ENCODE measurements around the gene VCAN. TPM values are rescaled to one million over a fixed set of nuclear protein-coding genes. Genes with fewer than 3 reads are reported as not detected.

Gene VCAN
- total and polyA plus RNA-seq, 11 donors: 4.8 to 121 (median 26.4) TPM

DNA sequence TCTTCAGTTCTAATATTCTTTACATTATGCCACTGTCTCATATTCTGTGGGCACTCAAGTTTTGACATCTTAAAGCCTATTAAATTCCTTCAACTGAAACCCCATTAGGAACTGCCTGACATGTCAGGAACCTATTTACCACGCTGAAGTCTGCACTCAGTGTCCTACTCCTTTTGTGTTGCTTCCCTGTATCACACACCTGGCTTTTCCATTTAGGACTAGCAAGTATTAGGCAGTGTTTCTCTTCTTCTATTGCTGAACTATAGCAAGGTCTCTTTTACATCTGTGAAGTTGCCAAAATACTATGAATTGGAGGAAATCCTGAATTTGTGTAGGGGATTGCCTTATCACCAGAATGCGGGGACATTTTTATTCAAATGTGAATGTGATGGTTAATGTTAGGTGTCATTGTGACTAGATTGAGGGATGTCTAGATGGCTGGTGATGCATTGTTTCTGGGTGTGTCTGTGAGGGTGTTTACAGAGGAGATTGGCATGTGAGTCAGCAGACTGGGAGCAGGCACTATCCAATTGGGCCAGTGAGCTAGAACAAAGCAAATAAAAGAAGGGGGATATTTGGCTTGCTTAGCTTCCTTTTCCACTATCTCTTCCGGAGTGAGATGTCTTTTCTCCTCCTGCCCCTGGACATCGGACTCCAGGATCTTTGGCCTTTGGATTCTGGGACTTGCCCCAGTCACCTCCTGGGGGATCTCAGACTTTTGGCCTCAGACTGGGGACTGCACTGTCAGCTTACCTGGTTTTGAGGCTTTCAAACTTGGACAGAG lies 21.2 kb upstream of the VCAN start:
- no peaks in the 10 kb centered on the region for H3K27me3 ChIP-seq
- no peak overlapping the region for H3K4me3 ChIP-seq
- H3K4me1 ChIP-seq: peaks cover 0 to 5% (median 0%) of the 10 kb centered on the region in 12 donors
- intact Hi-C loops (cut with DNase I): no loop called here
- DNase-seq: no peak
- no peaks in the 10 kb centered on the region for H3K36me3 ChIP-seq
- peak; percentile 36 to 84 (median 76) for ATAC-seq
- H3K27ac ChIP-seq: no peak overlapping the region
- WGBS, 4 donors: 50 to 67% (median 56%) methylated on average over 4 of the region's 4 CpGs
- TF ChIP-seq CTCF (IDR thresholded peaks at IDR 0.05): no peak
- TF ChIP-seq POLR2A (IDR thresholded peaks at IDR 0.05): no peak
- H3K9me3 ChIP-seq: peaks cover 0 to 25% (median 17%) of the 10 kb centered on the region in 12 donors

GRCh38 chr5:83450967-83451248 lies 20.6 kb upstream of the VCAN start:
- Histone ChIP-seq H3K27me3 (no peaks in the 10 kb centered on the region), H3K4me3 (no peak overlapping the region), H3K36me3 (no peaks in the 10 kb centered on the region), H3K9me3 (peaks cover 0 to 30% (median 17%) of the 10 kb centered on the region in 12 donors), H3K4me1 (peaks cover 0 to 5% (median 0%) of the 10 kb centered on the region in 12 donors), H3K27ac (no peak overlapping the region)
- intact Hi-C loops (cut with DNase I): no loop called here
- ATAC-seq (no peak), DNase-seq (no peak)
- no peak for TF ChIP-seq CTCF (IDR thresholded peaks at IDR 0.05)
- TF ChIP-seq POLR2A (IDR thresholded peaks at IDR 0.05): no peak

DNA sequence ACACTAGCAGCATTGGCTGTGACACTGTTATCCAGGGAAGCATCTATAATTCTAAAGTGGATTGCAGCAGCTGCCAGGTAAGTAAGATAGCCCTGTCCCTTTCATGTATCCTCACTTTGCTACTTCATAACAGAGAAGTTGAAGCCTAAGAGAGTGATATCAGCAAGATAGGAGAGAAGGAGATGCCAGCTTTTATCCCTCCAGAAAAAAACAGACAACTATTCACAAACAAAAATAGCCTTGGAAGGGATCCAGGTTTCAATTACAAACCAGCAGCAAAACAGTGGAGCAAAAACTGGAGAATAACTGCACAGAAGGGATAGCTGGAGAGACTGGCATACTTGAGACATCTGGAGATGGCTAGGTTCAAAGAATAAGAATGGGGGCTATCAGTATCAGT lies 19.6 kb upstream of the VCAN start:
- Histone ChIP-seq H3K9me3 (peaks cover 0 to 40% (median 20%) of the 10 kb centered on the region in 12 donors), H3K36me3 (no peaks in the 10 kb centered on the region), H3K27ac (no peak overlapping the region), H3K4me3 (no peak overlapping the region), H3K27me3 (no peaks in the 10 kb centered on the region), H3K4me1 (peaks cover 0 to 5% (median 0%) of the 10 kb centered on the region in 12 donors)
- ATAC-seq: no peak
- DNase-seq: no peak
- no peak for TF ChIP-seq POLR2A (IDR thresholded peaks at IDR 0.05)
- no peak for TF ChIP-seq CTCF (IDR thresholded peaks at IDR 0.05)
- intact Hi-C loops (cut with DNase I): no loop called here

DNA sequence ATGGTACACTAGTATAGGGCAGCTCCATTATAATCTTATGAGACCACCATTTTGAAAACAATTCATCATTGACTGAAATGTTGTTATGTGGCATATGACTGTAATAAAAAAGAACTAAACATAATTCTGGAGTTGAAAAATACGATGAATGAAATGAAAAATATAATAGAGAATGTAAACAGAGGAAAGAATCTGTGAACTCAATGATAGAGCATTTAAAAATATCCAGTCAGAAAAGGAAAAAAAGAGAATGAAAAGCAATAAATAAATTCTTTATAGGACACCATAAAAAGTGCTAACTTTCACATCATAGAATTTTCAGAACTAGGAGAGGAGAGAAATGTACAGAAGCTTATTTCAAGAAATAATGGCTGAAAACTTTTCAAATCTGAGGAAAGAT lies 17.6 kb upstream of the VCAN start:
- WGBS, 4 donors: 71 to 81% (median 76%) methylated on average over 1 of the region's 1 CpG
- TF ChIP-seq POLR2A (IDR thresholded peaks at IDR 0.05) (no peak), CTCF (IDR thresholded peaks at IDR 0.05) (no peak)
- no peak for DNase-seq
- H3K4me3 ChIP-seq: no peak overlapping the region
- H3K27ac ChIP-seq: no peak overlapping the region
- H3K9me3 ChIP-seq: peaks cover 0 to 43% (median 20%) of the 10 kb centered on the region in 12 donors
- intact Hi-C loops (cut with DNase I): no loop called here
- no peak for ATAC-seq
- H3K4me1 ChIP-seq: peaks cover 0 to 5% (median 0%) of the 10 kb centered on the region in 12 donors
- no peaks in the 10 kb centered on the region for H3K27me3 ChIP-seq
- no peaks in the 10 kb centered on the region for H3K36me3 ChIP-seq

All from heart left ventricle (tissue), 16 donors.